ENCODE data around the gene SNAI3.
A peak's percentile ranks its signal among the peaks of the same experiment; 100 is the strongest.

Gene SNAI3

DNA sequence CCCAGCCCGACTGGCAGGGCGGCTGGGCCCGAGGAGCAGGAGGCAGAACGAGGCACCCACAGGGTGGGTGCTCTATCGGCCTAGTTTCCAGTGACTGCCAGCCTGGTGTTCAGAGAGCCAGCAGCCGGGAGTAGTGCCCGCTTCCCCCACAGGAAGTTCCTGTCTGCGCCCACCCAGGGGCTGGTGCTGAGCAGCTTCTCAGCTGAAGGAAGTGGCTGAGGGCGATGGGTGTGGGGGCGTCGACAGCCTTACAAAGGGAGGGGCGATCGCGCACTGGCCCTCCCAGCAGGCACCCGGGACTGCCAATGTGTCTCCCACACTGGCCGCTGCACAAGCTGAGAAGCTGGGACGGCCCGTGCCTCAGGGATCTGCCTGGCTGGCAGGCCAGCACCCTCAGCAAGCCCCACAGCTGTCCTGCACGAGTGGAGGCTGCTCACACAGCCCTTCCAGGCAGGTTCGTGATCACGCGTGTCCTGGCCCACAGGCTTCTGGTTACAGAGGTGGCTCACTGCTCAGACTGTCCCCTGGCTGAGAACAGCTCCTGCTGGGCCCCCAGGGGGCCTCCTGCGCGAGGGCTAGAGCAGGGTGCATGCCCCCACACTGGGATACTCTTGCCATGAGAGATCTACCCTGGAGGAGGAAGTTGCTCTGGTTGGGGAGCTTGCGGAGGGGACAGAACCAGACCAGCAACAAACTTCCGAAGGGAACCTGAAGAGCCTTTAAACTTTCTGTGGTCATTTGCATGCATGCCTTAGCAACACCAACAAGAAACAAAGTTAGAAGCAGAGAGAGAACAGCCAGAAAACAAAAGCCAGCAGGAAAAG lies 17.4 kb upstream of the SNAI3 start:
- DNase-seq, result no peak

DNA sequence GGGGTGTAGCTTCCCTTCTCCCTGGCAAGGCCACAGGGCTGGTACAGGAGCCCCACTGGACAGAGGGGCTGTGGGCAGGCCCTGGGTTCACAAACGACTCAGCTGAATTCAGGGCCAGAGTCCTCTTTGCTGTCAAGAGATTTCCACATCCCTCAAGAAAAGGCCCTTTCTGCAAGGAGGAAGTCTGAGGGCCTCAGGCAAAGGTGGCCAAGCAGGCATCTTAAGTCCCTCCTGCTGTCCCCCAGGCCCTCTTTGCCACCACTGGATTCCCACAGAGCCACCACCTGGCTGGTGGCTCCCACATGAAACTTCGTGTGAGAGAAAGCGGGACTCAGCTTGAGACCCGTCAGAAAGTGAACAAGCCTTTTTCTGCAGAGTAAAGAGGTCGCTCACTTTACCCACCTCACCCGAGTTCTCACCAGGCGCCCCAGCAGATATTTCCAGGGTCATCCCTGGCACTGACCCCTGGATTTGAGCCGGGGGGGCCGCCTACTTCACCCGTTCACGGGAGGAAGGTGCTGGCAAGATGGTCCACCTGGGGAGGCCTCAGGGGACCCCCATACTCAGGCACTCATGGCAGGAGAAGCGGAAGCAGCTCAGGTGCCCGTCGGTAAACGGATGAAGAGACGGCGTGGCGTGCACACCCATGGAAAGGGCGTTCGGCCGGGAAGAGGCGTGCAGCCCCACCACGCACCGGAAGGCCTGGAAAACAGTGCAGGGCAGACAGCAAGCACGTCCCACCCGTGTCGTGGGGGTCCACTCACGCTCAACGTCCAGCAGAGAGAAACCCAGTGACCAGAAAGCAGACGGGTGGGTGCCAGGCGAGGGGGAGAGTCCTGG lies 16.3 kb upstream of the SNAI3 start:
- DNase-seq, result no peak

DNA sequence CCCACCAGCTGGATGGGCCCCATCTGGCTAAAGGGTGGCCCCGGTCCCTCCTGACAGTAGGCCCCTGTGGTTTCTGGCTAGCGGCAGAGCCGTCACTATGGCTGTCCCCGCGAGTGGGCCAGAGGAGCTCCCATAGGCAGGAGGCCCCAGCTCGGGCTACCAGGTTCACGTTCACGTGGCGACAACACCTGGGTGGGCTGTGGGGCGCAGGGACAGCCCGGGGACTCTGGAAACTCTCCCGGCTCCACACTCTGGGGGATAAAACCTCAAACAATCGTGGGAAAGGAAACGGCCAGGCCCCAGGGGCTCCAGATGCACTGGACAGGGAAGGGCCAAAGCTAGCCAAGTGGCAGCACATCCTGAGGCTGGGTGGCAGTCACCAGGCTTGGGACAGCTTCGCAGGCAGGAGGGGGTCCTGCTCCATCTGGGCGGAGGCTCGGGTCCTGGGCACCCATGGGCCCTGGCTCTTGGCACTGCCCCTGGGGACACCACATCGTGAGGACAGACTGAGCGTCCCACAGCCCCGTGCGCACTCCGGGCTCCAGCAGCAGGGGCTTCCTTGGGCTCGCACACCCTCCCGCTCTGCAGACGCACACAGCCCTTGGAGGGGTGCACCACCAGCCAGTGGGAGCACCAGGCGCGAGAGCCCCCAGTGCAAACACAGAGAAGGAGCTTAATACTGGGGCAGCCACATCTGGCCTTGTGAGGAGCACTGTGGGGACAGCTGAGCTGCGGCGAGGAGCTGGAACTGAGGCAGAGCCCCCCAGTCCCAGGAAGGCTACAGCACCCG lies 15.5 kb upstream of the SNAI3 start:
- no peak for DNase-seq

- no peak for DNase-seq
Measured at GRCh38 chr16:88700636-88701482, 14.6 kb upstream of the SNAI3 start.

GRCh38 chr16:88700322-88700635 lies 14.0 kb upstream of the SNAI3 start:
- no peak for DNase-seq

- no peak for DNase-seq
Measured at GRCh38 chr16:88699180-88699579, 12.9 kb upstream of the SNAI3 start.

GRCh38 chr16:88698646-88699045 lies 12.3 kb upstream of the SNAI3 start:
- no peak for DNase-seq

- peak; percentile 21 for DNase-seq
Measured at GRCh38 chr16:88697831-88698615, 11.7 kb upstream of the SNAI3 start.

GRCh38 chr16:88697116-88697830 lies 11.0 kb upstream of the SNAI3 start:
- DNase-seq, result no peak

GRCh38 chr16:88696441-88696840 lies 10.1 kb upstream of the SNAI3 start:
- no peak for DNase-seq

DNA sequence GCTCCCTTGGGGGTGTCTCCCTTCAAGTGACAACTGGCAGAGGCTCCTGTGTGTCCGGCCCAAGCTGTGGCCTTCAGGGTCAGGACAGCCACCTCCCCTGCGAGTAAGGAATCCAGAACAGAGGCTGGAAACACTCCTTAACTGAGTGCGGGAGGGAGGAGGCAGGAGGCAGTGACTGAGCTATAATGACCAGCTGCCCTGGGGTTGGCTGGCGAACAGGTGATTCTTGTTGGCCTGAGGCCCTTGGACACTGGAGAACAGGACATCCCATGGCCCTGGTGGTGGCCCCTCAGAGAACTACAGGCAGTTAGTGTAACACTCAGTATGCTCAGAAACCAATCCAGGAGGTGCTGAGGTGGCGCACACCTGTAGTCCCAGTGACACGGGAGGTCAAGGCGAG lies 9.4 kb upstream of the SNAI3 start:
- DNase-seq, result no peak

DNA sequence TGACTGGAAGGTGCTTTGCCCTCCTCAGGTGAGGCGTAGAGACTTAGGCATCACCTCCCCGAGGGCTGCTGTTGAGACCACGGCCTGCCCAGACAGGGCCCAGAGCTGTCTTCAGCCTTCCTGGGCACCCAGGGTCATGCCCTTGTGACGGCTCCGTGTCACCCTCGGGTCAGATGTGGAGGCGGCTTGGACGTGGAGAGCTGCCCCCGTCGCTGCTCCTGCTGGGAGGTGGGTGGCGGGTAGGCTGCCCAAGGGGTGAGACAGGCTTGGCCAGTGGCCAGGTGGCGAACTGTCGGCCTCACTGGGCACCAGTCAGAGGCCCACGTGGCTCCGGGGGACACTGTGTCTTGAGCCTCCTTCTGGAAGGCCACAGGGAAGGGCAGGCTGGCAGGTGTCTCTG lies 8.9 kb upstream of the SNAI3 start:
- DNase-seq, result no peak

DNA sequence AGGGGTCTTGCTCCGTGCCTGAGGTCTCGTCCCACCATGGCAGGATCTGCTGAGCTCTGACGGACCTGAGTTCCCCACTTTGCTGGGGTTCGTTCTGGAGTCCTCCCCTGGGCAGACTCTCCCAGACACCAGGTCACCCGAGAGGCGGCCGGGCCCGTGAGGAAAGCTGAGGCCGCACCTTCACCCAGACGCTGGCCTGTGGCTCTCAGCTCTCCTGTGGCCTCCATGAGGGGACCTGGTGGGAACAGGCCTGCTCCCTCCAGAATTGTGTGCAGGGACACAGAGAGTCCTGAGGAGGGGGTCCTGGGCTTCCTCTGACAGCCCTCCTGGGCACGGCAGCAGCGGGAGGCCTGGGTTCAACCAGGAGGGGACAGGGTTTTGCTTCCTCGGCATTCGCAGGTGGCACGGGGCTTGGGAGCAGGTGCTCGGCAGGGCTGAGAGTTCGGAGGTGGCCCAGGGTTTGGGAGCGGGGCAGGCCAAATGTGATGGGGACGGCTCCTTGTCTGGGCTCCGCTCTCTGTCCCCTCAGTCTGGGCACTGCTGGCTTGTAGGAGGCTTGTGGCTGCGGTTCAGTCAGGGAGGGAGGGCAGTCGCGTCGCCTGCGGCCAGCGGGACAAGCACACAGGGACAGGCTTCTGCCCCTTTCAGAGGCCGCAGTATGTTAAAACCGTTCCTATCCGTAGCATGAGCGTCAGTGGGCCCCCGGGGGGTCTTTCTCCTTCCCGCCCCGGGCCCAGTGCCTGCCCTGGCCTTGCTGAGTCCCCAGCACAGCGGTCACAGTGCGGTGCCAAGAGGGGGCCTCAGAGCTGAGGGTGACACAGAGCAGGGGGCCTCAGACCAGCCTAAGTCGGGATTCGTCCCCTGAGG lies 8.1 kb upstream of the SNAI3 start:
- no peak for DNase-seq

GRCh38 chr16:88693420-88694177 lies 7.3 kb upstream of the SNAI3 start:
- no peak for DNase-seq

- DNase-seq, result no peak
Measured at GRCh38 chr16:88692861-88693260, 6.6 kb upstream of the SNAI3 start.

DNA sequence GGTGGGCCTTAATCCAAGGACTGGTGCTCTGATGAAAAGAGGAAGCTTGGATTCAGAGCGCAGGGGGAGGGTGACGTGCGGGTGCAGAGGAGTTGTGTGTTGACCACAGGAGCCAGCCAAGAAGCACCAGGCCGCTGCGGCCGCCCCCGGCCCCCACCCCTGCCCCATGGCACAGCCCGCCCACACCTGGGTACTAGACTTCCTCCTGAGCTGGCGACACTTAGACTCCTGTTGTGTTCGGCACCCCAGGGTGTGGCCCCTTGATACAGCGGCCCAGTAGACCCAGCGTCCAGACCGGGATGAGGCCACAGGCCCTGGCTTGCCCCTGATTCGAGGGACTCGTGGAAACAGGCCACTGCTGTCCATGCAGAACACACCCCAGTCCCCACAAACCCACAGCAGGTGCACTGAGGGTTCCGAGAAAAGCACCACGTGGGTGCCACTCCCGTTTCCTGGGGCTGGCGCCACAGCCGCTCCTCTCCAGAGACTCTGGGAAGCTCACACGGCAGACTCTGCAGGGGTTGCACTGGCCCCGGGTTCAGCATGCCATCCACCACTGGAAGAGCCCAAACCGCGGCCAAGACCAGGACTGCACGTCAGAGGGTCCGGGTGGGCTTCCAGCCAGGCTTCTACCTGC lies 5.7 kb upstream of the SNAI3 start:
- DNase-seq, result no peak

- no peak for DNase-seq
Measured at GRCh38 chr16:88691129-88691813, 5.0 kb upstream of the SNAI3 start.
